Vagina (tissue), 2 donors: ENCODE data around the gene RIPOR3. TPM values are rescaled to one million over a fixed set of nuclear protein-coding genes. Genes with fewer than 3 reads are reported as not detected.

Source experiments
- DNase-seq, 2 donors: peaks; one replicate each; pipeline ENCODE4 v3.0.0-alpha.2; 2017; ENCODE audit errors: extremely low spot score in 2 of 2
- H3K27ac ChIP-seq: fragments of 200-600 bp; sonication (generic); one replicate; pipeline ENCODE4 v1.5.1; 2019
- H3K27me3 ChIP-seq: fragments of 200-600 bp; sonication (generic); one replicate; pipeline ENCODE4 v1.5.1; 2019
- H3K36me3 ChIP-seq, 2 donors: fragments of 200-600 bp; sonication (generic); one replicate each; pipeline ENCODE4 v1.5.1; 2017 to 2019
- H3K4me1 ChIP-seq: fragments of 200-600 bp; sonication (generic); one replicate; pipeline ENCODE4 v1.5.1; 2019
- H3K4me3 ChIP-seq, 2 donors: fragments of 200-600 bp; sonication (generic); 1 replicate in 1 of 2; 2 replicates in 1 of 2; pipeline ENCODE4 v1.5.1; 2016 to 2019
- H3K9me3 ChIP-seq: fragments of 200-600 bp; sonication (generic); one replicate; pipeline ENCODE4 v1.5.1; 2019
- POLR2A ChIP-seq, 2 donors: fragments of 450-650 bp; IDR thresholded peaks; one replicate each; pipeline ENCODE4 v1.6.1; 2017; ENCODE audit warnings: antibody characterized with exemption in 2 of 2, mild to moderate bottlenecking in 2 of 2, moderate library complexity in 2 of 2
- POLR2AphosphoS5 ChIP-seq, 2 donors: sonication (generic); formaldehyde crosslinking; IDR thresholded peaks; one replicate each; pipeline ENCODE4 v1.9.0; 2017; ENCODE audit warnings: antibody characterized with exemption in 2 of 2, mild to moderate bottlenecking in 2 of 2, low read depth in 1 of 2; ENCODE audit not compliant: insufficient read depth in 1 of 2
- intact Hi-C: fragments of 100-400 bp; cut with DNase I; formaldehyde crosslinking; loops from one replicate; pipeline ENCODE4 v1.15.1; 2023
- total RNA-seq: library from RNA; depleted of rRNA; stranded (reverse); fragments of >200 nt; gene quantifications from one replicate; pipeline ENCODE4 v1.2.3, GENCODE V29; 2016
- TF ChIP-seq, protein P1 (sequence below), 3 experiments: fragments of 450-650 bp in 2 of 3; fragments of 200-600 bp in 1 of 3; sonication (generic) in 1 of 3; IDR thresholded peaks; one replicate each; pipeline ENCODE4 v1.5.1; 2017 to 2019; ENCODE audit warnings: antibody characterized with exemption in 3 of 3, mild to moderate bottlenecking in 2 of 3, moderate library complexity in 2 of 3

The RIPOR3 gene
- total RNA-seq, 1 donor from 2014 or later: 38.1 TPM

GRCh38 chr20:50693001-50693400, 1.7 kb upstream of the RIPOR3 start:
- Histone ChIP-seq H3K4me3 (no peak overlapping the region), H3K9me3 (no peaks in the 10 kb centered on the region), H3K36me3 (no peaks in the 10 kb centered on the region), H3K4me1 (peaks cover 17% of the 10 kb centered on the region), H3K27me3 (no peaks in the 10 kb centered on the region), H3K27ac (peak overlapping the region; percentile 90)
- no peak for DNase-seq
- intact Hi-C loops: no loop called here
- TF ChIP-seq, protein P1, sequence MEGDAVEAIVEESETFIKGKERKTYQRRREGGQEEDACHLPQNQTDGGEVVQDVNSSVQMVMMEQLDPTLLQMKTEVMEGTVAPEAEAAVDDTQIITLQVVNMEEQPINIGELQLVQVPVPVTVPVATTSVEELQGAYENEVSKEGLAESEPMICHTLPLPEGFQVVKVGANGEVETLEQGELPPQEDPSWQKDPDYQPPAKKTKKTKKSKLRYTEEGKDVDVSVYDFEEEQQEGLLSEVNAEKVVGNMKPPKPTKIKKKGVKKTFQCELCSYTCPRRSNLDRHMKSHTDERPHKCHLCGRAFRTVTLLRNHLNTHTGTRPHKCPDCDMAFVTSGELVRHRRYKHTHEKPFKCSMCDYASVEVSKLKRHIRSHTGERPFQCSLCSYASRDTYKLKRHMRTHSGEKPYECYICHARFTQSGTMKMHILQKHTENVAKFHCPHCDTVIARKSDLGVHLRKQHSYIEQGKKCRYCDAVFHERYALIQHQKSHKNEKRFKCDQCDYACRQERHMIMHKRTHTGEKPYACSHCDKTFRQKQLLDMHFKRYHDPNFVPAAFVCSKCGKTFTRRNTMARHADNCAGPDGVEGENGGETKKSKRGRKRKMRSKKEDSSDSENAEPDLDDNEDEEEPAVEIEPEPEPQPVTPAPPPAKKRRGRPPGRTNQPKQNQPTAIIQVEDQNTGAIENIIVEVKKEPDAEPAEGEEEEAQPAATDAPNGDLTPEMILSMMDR (IDR thresholded peaks at IDR 0.05): no peak
- TF ChIP-seq POLR2AphosphoS5 (IDR thresholded peaks at IDR 0.05; ENCODE audit: insufficient read depth in 1 of 2, low read depth in 1 of 2) (no peak), POLR2A (IDR thresholded peaks at IDR 0.05) (no peak)

GRCh38 chr20:50692552-50692933, 1.2 kb upstream of the RIPOR3 start:
- intact Hi-C loops: no loop called here
- Histone ChIP-seq H3K27ac (peak overlapping the region; percentile 90), H3K27me3 (no peaks in the 10 kb centered on the region), H3K36me3 (no peaks in the 10 kb centered on the region), H3K4me1 (peaks cover 17% of the 10 kb centered on the region), H3K9me3 (no peaks in the 10 kb centered on the region), H3K4me3 (peak overlapping the region; percentile 52)
- no peak for DNase-seq
- TF ChIP-seq POLR2AphosphoS5 (IDR thresholded peaks at IDR 0.05; ENCODE audit: insufficient read depth in 1 of 2, low read depth in 1 of 2) (no peak), POLR2A (IDR thresholded peaks at IDR 0.05) (no peak)
- TF ChIP-seq, protein P1 (IDR thresholded peaks at IDR 0.05): no peak

GRCh38 chr20:50691573-50692551, 520 bp upstream of the RIPOR3 start:
- Histone ChIP-seq H3K9me3 (no peaks in the 10 kb centered on the region), H3K4me1 (peaks cover 17% of the 10 kb centered on the region), H3K27me3 (no peaks in the 10 kb centered on the region), H3K4me3 (peak overlapping the region; percentile 52), H3K27ac (peak overlapping the region; percentile 90), H3K36me3 (no peaks in the 10 kb centered on the region)
- intact Hi-C loops: no loop called here
- DNase-seq: no peak
- TF ChIP-seq POLR2A (IDR thresholded peaks at IDR 0.05) (no peak), POLR2AphosphoS5 (IDR thresholded peaks at IDR 0.05; ENCODE audit: insufficient read depth in 1 of 2, low read depth in 1 of 2) (no peak)
- TF ChIP-seq, protein P1 (IDR thresholded peaks at IDR 0.05): no peak

DNA sequence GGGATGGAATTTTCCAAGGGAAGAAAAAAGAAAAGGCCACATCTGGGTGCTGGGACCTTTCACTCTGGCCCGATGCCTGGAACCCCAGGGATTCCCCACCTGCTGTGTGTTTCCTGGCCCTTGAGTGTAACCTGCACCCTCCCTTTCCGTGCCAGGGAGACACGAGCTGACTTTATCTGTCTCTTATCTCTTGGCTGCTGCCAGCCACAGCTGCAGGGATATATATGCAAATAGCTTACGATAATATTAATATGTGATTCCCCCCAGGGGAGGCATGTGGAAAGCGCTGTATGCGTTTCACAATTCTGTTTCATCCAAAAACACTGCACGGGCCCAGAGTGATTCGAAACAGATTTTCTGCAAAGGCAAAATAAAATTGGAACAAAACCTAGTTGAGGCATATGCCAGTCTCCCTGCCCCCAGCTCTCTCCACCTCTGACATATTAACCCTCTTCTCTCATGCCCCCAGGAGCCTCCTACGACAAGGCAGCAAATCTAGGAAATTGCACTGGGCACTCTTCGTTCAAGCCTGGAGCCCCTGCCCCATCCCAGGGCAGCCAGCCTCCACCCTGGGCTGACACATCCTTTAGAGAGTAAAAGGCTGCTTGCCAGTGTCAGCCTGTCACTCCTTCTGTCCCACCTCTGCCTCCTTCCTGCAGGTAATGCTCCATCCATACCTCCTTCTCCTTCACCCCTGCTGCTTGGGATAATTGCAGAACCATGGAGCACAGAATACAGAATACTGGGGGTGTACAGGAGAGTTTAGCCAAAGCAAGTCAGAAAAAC, 1.3 kb downstream of the RIPOR3 start:
- H3K4me1 ChIP-seq: peaks cover 17% of the 10 kb centered on the region
- H3K9me3 ChIP-seq: no peaks in the 10 kb centered on the region
- no peaks in the 10 kb centered on the region for H3K36me3 ChIP-seq
- H3K27ac ChIP-seq: peak overlapping the region; percentile 90
- intact Hi-C loops: no loop called here
- DNase-seq: no peak
- H3K27me3 ChIP-seq: no peaks in the 10 kb centered on the region
- H3K4me3 ChIP-seq: peak overlapping the region; percentile 52
- TF ChIP-seq POLR2A (IDR thresholded peaks at IDR 0.05) (no peak), POLR2AphosphoS5 (IDR thresholded peaks at IDR 0.05; ENCODE audit: insufficient read depth in 1 of 2, low read depth in 1 of 2) (no peak)
- TF ChIP-seq, protein P1 (IDR thresholded peaks at IDR 0.05): no peak
